Lower leg skin (tissue), 3 donors: ENCODE data around the gene AQP1.

Experiments
- POLR2A ChIP-seq, 2 donors: fragments of 450-650 bp; IDR thresholded peaks; one replicate each; pipeline ENCODE4 v1.6.1; 2016 to 2017; ENCODE audit warnings: antibody characterized with exemption in 2 of 2, mild to moderate bottlenecking in 1 of 2, moderate library complexity in 1 of 2
- TF ChIP-seq, protein P1 (sequence below), 3 donors: fragments of 450-650 bp; IDR thresholded peaks; one replicate each; pipeline ENCODE4 v1.5.1; 2016; ENCODE audit warnings: antibody characterized with exemption in 3 of 3, mild to moderate bottlenecking in 3 of 3, moderate library complexity in 2 of 3

DNA sequence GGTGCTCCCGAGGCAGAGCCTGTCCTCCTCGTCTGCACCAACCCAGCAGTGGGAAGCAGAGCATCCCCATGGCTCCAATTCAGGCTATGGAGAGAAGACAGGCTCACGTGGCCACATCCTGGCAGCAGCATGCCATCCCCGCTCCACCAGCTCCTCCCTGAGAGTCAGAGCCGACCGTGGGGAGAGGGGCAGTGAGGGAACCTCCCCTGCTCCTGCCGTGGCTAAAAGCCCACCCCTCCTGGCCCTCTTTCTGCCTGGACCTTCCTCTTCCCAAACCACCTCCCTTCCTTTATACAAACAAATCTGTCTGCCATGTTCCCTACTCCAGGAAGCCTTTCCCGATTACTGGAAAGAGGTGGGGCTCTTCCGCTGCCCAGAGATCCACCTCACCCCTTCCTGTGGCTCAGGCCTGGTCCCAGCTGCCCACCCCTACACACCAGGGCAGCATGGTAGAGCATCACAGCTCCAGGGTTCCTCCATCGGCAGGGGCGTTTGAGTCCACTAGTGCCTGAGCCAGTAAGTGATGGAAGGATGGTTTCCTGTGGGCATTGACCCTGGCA lies 10.8 kb upstream of the AQP1 start:
- TF ChIP-seq, protein P1, sequence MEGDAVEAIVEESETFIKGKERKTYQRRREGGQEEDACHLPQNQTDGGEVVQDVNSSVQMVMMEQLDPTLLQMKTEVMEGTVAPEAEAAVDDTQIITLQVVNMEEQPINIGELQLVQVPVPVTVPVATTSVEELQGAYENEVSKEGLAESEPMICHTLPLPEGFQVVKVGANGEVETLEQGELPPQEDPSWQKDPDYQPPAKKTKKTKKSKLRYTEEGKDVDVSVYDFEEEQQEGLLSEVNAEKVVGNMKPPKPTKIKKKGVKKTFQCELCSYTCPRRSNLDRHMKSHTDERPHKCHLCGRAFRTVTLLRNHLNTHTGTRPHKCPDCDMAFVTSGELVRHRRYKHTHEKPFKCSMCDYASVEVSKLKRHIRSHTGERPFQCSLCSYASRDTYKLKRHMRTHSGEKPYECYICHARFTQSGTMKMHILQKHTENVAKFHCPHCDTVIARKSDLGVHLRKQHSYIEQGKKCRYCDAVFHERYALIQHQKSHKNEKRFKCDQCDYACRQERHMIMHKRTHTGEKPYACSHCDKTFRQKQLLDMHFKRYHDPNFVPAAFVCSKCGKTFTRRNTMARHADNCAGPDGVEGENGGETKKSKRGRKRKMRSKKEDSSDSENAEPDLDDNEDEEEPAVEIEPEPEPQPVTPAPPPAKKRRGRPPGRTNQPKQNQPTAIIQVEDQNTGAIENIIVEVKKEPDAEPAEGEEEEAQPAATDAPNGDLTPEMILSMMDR (IDR thresholded peaks at IDR 0.05) = no peak
- TF ChIP-seq POLR2A (IDR thresholded peaks at IDR 0.05) = no peak
